AG08396 (cell line): Measurements from ENCODE around the gene PLXNA4.
A peak's percentile ranks its signal among the peaks of the same experiment; 100 is the strongest.
"Not testable (repeated sequence)": the region's sequence is repeated elsewhere in the genome, so short reads cannot be mapped to it uniquely, and the experiment has no call there.

Experiments
- DNase-seq: peaks from one replicate; pipeline ENCODE4 v3.0.0; 2012; ENCODE audit warnings: low spot score, mixed read lengths

The PLXNA4 gene, protein sequence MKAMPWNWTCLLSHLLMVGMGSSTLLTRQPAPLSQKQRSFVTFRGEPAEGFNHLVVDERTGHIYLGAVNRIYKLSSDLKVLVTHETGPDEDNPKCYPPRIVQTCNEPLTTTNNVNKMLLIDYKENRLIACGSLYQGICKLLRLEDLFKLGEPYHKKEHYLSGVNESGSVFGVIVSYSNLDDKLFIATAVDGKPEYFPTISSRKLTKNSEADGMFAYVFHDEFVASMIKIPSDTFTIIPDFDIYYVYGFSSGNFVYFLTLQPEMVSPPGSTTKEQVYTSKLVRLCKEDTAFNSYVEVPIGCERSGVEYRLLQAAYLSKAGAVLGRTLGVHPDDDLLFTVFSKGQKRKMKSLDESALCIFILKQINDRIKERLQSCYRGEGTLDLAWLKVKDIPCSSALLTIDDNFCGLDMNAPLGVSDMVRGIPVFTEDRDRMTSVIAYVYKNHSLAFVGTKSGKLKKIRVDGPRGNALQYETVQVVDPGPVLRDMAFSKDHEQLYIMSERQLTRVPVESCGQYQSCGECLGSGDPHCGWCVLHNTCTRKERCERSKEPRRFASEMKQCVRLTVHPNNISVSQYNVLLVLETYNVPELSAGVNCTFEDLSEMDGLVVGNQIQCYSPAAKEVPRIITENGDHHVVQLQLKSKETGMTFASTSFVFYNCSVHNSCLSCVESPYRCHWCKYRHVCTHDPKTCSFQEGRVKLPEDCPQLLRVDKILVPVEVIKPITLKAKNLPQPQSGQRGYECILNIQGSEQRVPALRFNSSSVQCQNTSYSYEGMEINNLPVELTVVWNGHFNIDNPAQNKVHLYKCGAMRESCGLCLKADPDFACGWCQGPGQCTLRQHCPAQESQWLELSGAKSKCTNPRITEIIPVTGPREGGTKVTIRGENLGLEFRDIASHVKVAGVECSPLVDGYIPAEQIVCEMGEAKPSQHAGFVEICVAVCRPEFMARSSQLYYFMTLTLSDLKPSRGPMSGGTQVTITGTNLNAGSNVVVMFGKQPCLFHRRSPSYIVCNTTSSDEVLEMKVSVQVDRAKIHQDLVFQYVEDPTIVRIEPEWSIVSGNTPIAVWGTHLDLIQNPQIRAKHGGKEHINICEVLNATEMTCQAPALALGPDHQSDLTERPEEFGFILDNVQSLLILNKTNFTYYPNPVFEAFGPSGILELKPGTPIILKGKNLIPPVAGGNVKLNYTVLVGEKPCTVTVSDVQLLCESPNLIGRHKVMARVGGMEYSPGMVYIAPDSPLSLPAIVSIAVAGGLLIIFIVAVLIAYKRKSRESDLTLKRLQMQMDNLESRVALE (N-terminal part only)

DNA sequence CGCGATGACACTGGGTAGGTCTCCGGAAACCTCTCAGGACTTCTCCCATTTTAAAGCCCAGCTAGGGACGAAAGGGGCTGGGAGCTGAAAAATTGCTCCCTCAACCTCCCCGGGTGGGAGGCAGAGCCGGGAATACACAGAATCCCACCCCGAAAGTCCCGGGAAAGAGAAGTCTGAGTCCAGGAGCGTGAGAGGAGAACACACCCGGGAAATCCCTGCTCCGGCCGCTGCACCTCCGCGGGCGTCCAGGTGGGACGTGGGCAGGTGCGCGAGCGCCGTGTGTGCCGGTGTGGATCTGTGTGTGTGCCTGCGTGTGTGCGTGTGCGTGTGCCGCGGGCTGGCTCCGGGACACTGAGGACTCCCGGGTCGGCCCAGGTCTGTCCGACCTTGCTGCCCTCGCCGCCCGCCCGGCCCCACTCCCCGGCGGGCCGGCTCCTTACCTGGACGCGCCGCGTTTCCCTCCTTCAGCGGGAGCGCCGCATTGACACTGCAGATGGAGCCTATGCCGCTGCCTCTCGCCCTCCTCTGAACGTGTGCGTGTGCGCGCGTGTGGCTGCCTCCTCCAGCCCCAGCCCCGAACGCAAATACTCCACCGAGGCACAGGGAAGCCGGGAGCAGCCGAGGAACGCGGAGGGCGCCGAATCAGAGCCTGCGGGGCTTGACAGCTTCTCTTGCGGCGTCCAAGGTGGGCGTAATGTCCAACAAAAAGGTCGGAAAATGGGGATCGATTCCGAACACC, at the start of gene PLXNA4:
TSS of gene PLXNA4 (minus strand) at position 489 of the 739 bp plus-strand sequence. CDS start 67,777 bp downstream, outside the sequence.
- DNase-seq = no peak

DNA sequence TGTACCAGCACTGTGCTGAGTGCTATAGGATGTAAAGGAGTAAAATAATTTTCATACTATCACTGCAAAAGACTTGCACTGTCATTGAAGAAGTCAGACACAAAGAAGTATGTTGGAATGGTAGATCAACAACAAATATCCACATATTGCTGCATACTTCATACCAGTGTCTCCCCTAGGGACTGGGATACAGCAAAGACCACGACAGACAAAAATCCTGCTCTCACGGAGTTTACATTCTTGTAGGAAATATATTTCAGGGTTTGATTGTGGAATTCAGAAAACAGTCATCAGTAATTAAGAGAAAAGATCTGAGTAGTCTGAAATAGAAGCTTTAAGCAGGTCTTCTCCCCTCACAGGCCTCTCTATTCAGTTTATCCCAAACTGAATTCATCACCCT, 49.4 kb upstream of the PLXNA4 start:
- no peak for DNase-seq

DNA sequence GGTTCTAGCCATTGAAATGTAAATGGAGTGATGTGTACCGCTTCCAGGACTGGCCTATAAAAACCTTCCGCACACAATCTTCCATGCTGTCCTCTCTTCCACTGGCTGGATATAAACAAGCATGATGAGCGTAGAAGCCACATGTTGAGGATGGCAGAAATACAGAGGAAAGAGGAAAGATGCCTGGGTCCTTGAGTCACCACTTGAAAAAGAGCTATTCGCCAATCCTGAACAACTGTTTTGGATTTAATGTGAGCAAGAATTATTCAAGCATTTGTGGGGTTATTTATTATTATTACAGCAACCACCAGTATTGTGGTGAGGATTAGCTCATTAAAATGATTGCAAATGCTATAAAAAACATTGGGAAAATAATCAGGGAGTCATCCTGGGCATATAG, 45.8 kb upstream of the PLXNA4 start:
- DNase-seq = no peak

DNA sequence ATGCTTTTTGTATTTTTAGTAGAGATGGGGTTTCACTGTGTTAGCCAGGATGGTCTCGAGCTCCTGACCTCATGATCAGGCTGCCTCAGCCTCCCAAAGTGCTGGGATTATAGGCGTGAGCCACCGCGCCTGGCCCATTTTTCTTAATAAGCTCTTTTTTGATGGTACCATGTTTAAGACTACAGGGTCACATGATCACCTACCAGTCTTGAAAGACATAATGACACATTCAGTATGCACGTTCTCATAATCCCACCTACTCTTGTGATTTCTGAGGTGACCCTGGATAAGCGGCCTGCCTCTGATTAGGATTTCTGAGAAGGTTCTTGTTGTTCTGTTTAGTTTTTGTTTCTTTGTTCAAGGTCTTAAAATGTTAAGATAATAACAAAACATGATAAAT, 43.7 kb upstream of the PLXNA4 start:
- DNase-seq = no peak

DNA sequence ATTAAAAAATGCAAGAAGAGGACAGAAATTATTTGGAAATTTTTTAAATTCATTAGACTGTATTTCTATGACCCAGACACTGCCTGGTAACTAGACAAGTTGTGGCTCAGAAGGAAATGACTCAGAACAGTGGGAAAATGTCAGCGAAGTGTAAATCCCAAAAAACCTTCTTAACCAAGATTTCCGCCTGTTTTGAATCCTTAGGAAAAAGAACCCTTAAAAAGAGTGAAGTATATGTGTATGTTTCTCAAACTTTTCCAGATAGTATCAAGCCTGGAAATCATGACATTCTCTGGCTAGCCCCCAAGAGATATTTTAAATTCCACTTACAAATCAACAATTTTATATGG, 42.7 kb upstream of the PLXNA4 start:
- DNase-seq = no peak

DNA sequence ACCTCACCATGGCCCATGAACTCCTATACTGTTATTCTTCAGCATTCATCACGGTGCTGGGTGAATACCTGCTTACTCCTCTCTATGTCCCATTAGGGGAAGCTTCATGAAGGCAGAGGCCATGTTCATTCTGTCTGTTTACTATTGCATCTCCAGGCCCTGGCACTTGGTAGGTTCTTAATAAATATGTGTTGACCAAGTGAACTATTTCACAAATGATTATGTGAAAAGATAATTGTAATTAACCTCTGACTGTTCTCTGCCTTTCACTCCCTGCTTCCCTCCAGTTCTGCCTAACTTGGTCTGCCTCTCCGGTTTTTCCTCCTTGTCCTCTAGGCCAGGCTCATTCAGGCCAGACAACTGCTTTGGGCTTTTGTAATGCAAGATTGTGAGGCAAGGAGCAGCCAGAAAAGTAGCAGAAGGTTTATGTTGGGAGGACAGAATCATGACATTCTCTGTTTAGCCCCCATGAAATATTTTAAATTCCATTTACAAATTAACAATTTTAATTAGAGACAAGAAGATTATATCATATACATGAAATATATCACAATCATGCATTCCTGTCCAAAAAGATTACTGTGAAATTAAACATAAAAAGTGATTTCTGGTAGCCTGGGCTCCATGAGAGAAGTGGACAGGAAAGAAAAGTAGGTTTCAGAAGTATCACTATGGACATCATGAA, 42.1 kb upstream of the PLXNA4 start:
- DNase-seq = no peak

DNA sequence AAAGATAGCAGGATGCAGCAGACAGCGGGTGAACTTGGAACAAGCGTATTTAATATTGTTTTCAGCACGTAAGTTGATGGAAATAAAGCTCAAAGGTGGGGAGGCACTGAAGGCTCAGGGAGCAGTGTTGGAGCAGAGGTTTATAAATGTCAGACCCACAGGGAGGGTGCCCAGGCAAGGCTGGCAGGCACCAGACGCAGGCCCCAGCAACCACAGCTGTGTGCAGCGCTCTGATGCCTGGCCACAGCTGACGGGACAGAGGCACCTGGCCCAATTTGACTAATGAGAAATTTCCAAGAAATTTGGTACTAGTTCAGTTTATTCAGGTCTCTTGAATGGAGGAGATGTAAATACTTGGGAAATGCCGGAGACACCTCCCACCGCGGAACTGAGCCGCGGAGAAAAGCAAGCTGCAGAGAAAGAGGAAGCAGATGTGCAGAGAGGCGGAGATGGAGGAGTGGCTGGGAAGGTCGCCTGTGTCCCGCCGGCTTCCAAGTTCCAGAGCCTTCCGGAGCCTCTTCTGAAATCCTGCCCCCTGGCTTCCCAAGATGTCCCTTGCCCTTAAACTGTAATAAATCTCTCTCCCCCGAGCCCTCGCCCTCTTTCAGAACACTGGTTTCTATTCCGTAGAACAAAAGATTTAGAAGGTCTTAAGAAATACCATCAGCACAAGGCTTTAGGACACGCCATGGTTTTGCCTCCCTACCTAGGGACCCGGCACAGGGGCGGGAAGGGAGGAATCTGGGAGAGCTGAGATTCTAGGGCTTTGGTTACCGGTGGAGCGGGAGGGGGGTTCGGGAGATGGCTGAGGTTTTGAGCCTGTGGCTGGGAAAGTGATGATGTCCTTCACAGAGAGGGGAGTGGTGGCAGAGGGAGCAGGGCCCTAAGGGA, 38.4 kb upstream of the PLXNA4 start:
- DNase-seq = peak; percentile 34

DNA sequence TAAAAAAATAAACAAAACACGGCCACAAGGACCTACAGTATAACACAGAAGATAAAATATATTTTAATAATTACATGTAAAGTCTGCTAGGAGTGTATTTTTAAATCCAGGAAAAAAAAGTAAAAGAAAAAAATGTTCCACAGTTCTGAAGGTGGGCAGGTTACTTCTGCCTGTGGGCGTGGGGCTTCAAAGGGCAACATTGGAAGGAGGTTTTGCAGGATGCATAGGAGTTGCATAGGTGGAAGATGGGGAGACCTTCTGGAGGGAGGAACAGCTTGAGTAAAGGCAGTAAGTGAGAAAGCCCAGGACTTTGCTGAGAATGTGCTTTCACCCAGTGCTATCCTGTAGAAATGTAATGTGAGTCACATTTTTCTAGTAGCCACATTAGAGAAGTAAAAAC, 37.5 kb upstream of the PLXNA4 start:
- no peak for DNase-seq

DNA sequence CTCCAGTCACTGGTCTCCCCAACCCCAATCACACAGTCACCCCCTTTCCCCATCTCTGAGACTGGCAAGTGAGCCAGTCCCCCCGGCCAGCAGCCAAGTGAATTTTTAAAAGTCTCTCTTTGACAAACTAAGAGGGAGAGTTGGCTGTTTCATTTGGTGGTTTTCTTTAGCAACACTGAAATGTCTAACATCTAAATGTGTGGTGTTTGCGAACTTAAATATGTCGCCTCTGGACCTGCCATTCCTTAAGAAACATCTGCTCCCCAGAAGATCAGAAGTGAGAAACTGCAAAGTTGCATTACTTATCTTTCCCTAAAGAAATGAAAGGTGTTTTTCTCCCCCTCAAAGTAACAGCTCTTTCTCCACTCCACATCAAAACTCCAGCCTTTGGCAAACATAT, 34.7 kb upstream of the PLXNA4 start:
- DNase-seq = no peak

DNA sequence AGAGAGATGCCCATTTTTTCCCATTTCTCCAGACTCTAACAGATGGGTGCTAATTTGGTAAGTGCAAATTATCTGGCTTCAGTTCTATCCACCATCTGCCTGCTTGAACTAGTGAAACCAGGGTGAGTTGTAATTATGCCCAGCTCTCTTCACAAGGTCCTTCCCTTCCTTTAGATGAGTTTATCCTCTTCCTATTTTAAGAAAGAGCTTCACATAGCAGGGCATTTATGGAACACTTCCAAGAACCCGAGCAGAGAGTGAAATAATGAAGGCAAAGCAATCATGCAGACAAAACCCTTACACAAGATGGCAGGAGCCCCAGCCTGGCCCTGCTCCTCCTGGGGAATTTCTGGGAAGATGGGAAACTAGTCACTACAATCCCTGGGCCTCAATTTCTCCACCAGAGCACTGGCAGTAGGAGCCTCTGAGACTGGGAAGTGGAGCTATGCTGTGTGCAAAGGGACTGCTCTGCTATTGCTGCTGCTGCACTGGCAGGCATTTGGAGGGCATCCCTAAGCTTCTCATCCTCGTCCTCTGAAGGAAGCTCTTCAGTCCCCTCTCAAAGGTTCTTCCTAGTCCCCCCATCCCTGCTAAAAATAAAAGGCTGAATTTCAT, 33.7 kb upstream of the PLXNA4 start:
- DNase-seq = no peak

DNA sequence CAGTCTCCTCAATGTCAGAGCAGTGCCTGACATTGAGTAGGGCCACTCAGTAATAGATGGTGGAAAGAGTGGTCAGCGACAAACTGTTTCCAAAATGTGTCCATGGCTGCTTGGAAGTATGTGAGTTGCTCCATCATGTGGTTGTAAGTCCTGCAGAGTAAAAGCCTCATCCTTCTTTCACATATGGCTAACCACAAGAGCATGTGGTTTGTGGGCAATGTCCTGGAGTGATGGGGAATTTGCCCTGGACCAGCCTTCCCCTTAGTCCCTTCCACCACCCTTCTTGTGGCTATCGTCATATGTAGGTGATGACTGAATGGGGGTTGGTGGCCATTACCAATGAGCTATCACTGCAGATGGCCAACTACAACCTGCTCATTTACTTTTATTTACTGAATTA, 33.0 kb upstream of the PLXNA4 start:
- no peak for DNase-seq

DNA sequence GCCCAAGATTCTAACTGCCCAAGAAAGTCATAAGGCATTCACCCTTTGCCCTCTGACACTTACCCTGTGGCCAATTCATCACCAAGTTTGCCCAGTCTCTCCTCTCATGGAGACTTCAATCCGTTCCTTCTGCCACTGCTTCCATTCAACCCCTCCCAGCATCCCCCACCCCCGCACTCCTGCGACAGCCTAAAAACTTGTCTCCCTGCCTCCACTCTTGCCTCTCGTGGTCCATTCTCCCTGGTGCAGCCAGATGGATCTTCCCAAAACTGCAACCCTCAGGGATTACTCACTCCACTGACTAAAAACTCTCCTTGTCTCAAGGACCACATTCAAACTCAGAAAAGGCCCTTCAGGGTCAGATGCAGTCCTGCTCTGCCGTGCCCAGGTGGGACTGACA, 32.3 kb upstream of the PLXNA4 start:
- no peak for DNase-seq

DNA sequence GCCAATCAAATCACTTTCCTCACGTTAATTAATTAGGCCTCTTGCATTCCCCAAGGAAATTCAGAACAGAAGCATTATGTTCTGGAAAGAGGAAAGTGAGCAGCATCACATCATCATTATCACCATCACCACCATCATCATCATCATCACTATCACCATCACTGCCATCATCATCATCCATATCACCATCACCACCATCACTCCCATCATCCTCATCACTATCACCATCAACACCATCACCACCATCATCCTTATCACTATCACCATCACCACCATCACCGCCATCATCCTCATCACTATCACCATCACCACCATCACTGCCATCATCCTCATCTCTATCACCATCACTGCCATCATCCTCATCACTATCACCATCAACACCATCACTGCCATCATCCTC, 31.4 kb upstream of the PLXNA4 start:
- no peak for DNase-seq

DNA sequence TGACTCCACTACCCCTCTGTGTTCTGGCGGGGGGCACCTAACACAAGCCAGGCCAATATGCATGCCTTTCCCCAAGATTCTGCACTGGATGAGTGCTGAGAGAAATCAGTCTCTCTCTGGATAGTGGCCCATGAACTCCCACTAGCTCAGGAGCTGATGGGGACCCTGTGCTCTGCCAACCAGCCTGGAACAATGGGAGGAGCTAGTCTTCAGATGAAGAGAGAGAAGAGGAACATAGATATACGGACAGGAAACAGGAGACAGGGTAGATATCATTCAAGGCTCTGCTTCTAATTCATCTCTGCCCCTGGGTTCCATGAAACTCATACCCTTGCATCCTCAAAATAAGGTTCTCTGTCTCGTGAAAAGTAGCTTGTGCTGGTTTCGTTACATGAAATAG, 27.9 kb upstream of the PLXNA4 start:
- no peak for DNase-seq

DNA sequence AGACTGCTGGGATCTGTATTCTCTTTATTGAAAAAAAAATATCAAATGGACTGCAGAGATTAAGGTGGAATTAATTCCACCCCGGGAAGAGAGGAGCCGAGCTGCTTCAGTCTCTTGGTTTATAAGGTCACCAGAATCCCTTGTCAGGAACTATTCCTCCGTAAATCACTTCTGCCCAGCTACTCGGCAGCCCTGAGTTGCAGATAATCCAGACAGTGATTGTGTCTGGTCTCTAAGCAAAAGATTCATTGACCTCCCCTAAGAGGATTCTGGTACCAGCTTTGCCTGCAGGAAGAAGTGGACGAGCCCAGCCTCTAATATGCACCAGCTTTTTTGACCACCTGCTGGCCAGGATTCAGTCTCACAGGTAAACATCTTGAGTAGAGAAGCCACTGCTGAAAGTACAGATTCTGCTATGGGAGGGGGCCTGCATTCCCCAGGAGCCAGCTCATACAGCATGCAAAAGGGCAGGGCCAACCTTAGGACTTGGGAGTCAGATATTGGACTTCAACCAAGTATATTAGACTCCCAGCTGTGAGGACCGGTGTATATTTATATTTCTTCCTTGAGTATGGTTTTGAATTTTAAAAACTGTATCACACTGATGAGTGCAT, 27.1 kb upstream of the PLXNA4 start:
- DNase-seq = no peak

DNA sequence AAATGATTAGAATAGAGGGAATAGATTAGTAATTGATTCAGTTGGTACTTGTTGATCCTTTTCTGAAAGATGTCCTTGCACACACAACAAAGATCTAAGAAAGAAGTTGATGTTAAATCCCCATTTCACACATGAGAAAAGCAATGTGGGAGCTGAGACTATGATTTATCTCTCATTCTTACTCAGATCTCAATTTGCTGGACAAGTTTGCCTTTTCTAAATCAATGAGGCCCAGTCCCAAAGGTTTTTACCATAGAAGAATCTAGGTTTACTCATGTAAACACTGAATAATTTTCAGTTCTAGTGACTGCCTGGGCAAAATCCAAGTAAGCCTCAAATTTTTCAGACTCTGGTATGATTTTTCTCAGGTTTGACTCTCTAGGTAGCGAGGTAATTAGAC, 25.5 kb upstream of the PLXNA4 start:
- no peak for DNase-seq

DNA sequence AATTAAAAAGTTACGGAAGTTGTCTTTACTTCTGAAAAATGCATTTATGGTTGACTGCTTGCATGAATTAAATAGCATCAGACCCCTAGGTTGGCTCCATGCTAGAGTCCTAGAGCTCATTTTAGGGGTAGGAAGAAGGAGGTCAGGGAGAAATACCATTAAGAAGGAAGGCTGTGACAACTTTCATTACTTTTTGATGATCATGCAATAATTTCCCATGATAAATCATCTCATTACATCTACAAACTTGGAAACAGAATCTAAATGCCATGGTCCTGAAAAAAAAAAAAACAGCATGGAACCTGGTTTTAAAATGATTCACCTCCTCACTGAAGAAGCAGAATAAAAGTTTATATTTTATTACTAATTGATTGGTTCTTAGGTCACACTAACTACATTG, 20.3 kb upstream of the PLXNA4 start:
- no peak for DNase-seq

DNA sequence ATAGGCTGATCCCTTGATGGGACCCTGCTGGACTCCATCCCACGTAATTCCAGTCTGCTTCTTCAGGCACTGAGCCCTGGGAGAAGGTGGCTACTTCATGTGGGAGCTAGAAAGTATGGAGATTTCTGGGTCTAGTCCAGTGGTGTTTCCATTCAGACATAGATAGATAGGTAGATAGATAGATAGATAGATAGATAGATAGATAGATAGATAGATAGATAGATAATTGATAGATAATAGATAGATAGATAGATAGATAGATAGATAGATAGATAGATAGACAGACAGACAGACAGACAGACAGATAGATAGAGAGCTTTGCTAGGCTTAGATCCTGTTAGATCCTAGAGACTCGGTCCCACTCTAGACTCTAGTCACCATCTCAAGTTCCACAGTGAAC, 18.5 kb upstream of the PLXNA4 start:
- DNase-seq = not testable (repeated sequence)

DNA sequence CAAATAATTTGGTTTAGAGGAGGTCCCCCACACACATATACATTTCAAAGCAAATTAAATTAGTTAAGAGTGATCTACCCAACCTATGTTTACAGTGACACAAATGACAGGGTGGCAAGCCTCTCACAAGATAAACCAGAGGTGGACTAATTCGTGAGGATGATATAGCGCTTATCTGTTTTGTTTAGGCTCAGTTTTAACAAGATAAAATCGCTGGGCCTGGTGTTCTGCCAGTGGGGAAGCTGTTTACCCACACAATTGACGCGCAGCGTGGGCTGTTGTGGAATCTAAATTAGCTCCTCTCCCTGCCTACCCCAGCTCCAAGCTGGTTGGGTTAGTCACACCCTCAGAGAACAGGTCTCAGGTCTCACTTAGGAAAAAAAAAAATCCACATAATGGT, 16.7 kb upstream of the PLXNA4 start:
- no peak for DNase-seq
